Measurements from ENCODE around the gene OBSCN.

OBSCN gene

GRCh38 chr1:228231189-228231588 is 23.3 kb downstream of the OBSCN start:
- in situ Hi-C loops (cut with HindIII; ENCODE audit: low pct_ligation_motif_present, low sequenced_read_pairs): no loop called here
- DNase-seq: no peak
- Histone ChIP-seq H3K27me3 (replicated peaks) (no peaks in the 10 kb centered on the region), H3K27ac (no peak overlapping the region), H3K4me3 (ENCODE audit: low read depth, low read length) (no peak overlapping the region), H3K36me3 (replicated peaks) (no peaks in the 10 kb centered on the region)
- no peak for TF ChIP-seq CTCF (IDR thresholded peaks at IDR 0.05; ENCODE audit: low read depth, low read length, missing control alignments)

GRCh38 chr1:228233136-228233535 is 25.3 kb downstream of the OBSCN start:
- Histone ChIP-seq H3K27me3 (replicated peaks) (no peaks in the 10 kb centered on the region), H3K4me3 (ENCODE audit: low read depth, low read length) (no peak overlapping the region), H3K36me3 (replicated peaks) (no peaks in the 10 kb centered on the region), H3K27ac (no peak overlapping the region)
- in situ Hi-C loops (cut with HindIII; ENCODE audit: low pct_ligation_motif_present, low sequenced_read_pairs): no loop called here
- no peak for TF ChIP-seq CTCF (IDR thresholded peaks at IDR 0.05; ENCODE audit: low read depth, low read length, missing control alignments)
- DNase-seq: no peak

- no peaks in the 10 kb centered on the region for H3K36me3 ChIP-seq (replicated peaks)
- no peak overlapping the region for H3K27ac ChIP-seq
- in situ Hi-C loops (cut with HindIII; ENCODE audit: low pct_ligation_motif_present, low sequenced_read_pairs): no loop called here
- H3K4me3 ChIP-seq (ENCODE audit: low read depth, low read length): no peak overlapping the region
- no peak for DNase-seq
- TF ChIP-seq CTCF (IDR thresholded peaks at IDR 0.05; ENCODE audit: low read depth, low read length, missing control alignments): no peak
- no peaks in the 10 kb centered on the region for H3K27me3 ChIP-seq (replicated peaks)
These were observed 27.1 kb downstream of the OBSCN start for GRCh38 chr1:228234921-228235320.

GRCh38 chr1:228236744-228237143 is 28.9 kb downstream of the OBSCN start:
- H3K4me3 ChIP-seq (ENCODE audit: low read depth, low read length): no peak overlapping the region
- H3K36me3 ChIP-seq (replicated peaks): no peaks in the 10 kb centered on the region
- no peaks in the 10 kb centered on the region for H3K27me3 ChIP-seq (replicated peaks)
- H3K27ac ChIP-seq: no peak overlapping the region
- peak; percentile 59 for TF ChIP-seq CTCF (IDR thresholded peaks at IDR 0.05; ENCODE audit: low read depth, low read length, missing control alignments)
- in situ Hi-C loops (cut with HindIII; ENCODE audit: low pct_ligation_motif_present, low sequenced_read_pairs): no loop called here
- peak; percentile 31 for DNase-seq

GRCh38 chr1:228238007-228238406 is 30.2 kb downstream of the OBSCN start:
- no peaks in the 10 kb centered on the region for H3K27me3 ChIP-seq (replicated peaks)
- DNase-seq: no peak
- H3K27ac ChIP-seq: no peak overlapping the region
- TF ChIP-seq CTCF (IDR thresholded peaks at IDR 0.05; ENCODE audit: low read depth, low read length, missing control alignments): no peak
- H3K4me3 ChIP-seq (ENCODE audit: low read depth, low read length): no peak overlapping the region
- no peaks in the 10 kb centered on the region for H3K36me3 ChIP-seq (replicated peaks)
- in situ Hi-C loops (cut with HindIII; ENCODE audit: low pct_ligation_motif_present, low sequenced_read_pairs): no loop called here

- in situ Hi-C loops (cut with HindIII; ENCODE audit: low pct_ligation_motif_present, low sequenced_read_pairs): no loop called here
- Histone ChIP-seq H3K36me3 (replicated peaks) (no peaks in the 10 kb centered on the region), H3K4me3 (ENCODE audit: low read depth, low read length) (no peak overlapping the region), H3K27ac (no peak overlapping the region), H3K27me3 (replicated peaks) (no peaks in the 10 kb centered on the region)
- TF ChIP-seq CTCF (IDR thresholded peaks at IDR 0.05; ENCODE audit: low read depth, low read length, missing control alignments): no peak
- no peak for DNase-seq
These were observed 30.6 kb downstream of the OBSCN start for GRCh38 chr1:228238461-228238860.
